SH-SY5Y (cell line): Measurements from ENCODE around the gene SNX9.

Source experiments
- GATA2 ChIP-seq: IDR thresholded peaks from 2 replicates; pipeline ENCODE4 v1.6.1; 2011; ENCODE audit warnings: mild to moderate bottlenecking, low read depth, low read length
- GATA3 ChIP-seq: IDR thresholded peaks from 2 replicates; pipeline ENCODE4 v1.6.1; 2011; ENCODE audit warnings: low read depth, mild to moderate bottlenecking, low read length, moderate library complexity

SNX9 gene

DNA sequence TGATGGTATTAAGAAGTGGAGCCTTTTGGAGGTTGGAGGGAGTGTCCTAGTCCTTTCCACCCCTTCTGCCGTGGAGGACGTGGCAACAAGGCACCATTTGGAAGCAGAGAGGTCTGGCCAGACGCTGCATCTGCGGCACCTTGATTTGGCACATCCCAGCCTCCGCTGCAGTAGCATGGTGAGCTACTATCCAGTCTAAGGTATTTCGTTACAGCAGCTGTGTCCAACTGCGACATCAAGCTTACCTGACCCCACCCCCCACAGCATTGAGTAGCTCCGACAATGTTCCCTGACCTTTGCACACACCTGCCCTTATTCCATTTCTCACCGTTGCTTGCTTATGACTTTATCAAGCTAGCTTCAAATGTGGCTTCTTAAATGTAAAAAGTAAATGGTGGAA, 128.8 kb downstream of the SNX9 start:
- TF ChIP-seq GATA3 (no peak), GATA2 (no peak)

DNA sequence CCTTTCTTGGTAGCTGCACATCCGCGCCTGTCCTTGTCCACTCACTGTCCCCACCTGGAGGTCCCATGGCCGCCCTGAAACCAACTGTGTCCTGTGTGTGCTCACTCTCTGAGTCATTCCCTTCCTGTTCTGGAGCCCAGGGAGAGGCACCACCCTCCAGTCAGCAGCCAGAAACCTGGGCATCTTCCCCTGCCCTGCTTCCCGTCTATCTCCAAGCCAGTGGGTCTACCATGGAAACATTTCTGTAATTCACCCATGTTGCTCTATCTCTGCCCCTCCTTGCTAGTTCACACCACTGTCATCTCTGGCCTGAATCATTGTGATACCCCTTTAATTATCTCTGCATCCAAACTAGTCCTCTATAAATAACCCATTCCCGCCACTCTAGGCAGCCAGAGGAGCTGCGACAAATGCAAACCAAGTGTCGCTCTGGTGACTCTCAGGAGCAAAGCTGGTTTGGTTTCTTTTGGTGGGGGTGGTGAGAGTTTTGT, 129.9 kb downstream of the SNX9 start:
- no peak for TF ChIP-seq GATA3
- no peak for TF ChIP-seq GATA2

DNA sequence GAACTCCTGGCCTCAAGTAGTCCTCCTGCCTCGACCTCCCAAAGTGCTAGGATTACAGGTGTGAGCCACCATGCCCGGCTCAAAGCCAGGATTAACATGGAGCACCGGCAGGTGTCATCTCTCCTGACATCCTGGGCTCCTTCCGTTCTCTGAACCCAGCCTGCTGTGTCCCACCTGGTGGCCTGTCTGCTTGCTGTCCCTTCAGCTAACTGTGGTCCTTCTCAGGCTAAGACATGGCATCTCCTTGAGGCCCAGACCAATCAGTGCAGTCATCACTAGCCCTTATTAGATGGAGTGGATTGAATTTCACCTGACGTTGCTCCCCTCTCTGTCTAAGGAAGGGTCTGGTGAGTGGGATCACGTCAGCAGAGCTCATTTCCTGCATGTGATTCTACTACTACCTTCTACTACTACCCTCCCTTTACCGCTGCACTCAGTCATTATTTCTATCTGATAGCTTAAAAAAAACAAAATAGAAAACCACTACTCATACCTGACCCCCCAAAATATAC, 130.6 kb downstream of the SNX9 start:
- TF ChIP-seq GATA3: no peak
- no peak for TF ChIP-seq GATA2

DNA sequence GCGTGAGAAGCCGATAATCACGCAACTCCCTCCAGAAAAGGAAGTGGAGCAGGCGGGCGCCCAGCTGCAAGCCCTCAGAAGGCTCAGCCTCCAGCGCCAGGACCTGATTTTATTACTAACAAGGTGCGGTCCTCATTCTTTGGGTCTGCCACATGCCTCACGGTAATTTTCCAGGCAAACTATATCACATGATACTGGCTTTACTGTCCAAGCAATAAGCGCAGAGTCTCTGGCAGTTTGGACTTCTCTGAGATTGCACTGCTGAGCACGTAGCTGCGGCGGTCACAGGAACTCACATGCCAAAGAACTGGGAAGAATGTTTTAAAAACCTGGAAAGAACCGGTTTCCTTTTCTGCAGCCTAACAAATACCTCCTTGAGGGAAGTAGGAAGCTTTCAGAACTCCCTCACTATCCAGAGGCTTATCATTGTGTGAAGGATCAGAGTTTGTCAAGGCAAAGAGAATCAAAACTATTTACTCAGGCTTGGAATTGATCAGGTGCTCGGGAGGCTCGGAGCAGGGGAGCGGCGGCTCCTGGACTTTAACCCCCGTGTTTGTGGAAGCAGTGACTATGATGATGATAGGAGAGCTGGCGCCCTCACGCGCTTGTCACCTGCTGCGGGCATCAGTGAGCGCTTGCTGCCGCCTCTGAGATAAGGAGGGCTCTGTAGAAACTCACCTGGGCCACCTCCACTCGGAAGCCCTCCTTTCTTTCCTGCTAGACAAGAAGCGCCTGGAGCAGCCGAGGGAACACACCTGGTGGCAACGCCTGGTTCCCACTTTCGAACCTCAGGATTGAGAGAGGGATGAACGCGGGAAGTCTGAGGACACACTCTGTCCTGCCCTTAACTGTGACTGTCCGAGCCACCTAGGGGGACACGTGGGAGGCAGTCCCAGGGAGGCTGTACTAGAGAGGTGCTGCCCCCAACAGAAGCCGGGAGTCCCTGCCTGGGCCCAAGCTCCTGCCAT, 131.4 kb downstream of the SNX9 start:
- TF ChIP-seq GATA3: no peak

DNA sequence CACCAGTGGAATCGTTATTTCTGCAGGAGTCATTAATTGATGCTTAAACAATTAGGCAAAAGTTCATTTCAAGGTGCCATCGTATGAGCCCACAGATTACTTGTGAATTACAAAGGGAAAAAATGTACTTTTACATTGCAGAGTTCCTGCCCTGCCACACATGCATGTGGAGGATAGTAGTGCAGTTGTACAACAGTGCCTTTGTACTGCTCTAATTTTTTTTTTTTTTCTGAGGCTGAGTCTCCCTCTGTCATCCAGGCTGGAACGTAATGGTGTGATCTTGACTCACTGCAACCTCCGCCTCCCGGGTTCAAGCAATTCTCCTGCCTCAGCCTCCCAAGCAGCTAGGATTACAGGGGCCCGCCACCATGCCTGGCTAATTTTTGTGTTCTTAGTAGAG, 132.6 kb downstream of the SNX9 start:
- TF ChIP-seq GATA2 (no peak), GATA3 (no peak)

DNA sequence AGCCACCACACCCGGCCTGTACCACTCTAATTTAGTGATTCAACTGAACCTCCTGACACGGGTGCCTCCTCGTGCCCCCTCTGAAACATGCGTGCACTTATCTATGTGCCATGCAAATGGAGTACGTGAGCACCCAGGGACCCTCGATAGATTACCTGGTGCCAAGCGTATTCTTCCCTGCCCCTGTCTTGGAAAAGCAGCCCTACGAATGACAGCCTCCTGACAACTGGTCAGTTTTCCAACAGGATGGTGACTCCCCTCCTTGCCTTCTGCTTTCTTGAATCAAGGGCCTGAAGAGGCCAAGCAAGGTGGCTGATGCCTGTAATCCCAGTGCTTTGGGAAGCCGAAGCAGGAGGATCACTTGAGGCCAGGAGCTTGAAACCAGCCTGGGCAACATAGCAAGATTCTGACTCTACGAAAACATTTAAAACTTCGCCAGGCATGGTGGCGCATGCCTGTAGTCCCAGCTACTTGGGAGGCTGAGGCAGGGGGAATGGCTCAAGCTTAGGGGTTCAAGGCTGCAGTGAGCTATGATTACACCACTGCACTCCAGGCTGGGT, 133.2 kb downstream of the SNX9 start:
- no peak for TF ChIP-seq GATA3
- TF ChIP-seq GATA2: no peak

DNA sequence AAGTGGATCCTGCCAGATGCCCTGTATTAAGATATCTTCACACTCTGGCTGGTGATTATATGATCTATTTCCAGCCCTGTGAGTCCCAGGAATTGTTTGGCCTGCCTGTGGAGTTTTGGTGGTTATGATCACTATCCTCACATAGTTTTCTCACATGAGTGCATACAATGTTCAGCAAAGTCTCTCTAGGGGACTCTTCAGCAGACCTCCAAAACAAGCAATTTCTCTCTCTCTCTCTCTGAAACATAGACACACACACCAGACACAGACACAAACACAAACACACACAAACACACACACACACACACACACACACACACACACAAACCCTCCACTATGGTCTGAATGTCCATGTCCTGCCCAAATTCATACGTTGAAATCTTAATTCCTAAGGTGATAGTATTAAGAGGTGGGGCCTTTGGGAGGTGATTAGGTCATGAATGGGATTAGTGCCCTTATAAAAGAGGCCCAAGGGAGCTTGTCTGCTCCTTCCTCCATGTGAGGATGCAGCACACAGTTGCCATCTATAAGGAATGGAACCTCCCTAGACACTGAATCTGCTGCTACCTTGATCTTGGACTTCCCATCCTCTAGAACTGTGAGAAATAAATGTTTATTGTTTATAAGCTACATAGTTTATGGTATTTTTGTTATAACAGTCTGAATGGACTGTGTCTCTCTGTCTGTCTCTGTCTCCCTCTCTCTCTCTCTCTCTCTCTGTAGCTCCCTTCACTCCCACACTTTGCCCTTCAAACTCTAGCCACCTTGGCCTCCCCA, 136.6 kb downstream of the SNX9 start:
- no peak for TF ChIP-seq GATA2
- no peak for TF ChIP-seq GATA3

DNA sequence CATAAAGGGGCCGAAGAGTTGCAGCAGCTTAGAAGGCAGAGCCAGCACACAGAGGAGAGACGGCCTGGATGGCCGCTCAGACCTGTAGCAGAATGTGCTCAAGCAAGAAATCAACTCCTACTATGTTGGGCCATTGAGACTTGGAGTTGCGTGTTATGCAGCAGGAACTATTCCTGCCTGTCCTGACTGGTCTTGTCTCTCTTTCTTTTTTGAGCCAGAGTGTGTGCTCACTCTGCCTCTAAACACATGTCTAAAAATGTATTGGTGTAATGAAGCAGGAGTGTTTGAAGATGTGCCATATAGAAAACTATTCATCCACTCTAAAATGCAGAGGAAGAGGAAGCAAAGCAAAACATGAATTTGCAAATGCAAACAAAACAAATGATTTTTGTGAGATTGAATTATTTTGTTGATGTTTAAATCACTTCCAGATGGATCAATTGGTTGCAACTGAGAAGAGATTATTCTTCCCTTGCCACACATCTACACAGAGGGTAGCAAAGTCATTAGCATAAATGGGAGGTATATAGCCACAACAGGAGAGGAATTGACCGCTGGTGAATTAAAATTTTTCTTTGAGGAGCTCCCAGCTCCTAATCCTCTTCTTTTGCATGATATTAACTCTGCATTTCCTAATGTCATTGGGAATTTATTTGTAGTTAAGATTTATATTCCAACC, 138.2 kb downstream of the SNX9 start:
- TF ChIP-seq GATA3 (no peak), GATA2 (no peak)

DNA sequence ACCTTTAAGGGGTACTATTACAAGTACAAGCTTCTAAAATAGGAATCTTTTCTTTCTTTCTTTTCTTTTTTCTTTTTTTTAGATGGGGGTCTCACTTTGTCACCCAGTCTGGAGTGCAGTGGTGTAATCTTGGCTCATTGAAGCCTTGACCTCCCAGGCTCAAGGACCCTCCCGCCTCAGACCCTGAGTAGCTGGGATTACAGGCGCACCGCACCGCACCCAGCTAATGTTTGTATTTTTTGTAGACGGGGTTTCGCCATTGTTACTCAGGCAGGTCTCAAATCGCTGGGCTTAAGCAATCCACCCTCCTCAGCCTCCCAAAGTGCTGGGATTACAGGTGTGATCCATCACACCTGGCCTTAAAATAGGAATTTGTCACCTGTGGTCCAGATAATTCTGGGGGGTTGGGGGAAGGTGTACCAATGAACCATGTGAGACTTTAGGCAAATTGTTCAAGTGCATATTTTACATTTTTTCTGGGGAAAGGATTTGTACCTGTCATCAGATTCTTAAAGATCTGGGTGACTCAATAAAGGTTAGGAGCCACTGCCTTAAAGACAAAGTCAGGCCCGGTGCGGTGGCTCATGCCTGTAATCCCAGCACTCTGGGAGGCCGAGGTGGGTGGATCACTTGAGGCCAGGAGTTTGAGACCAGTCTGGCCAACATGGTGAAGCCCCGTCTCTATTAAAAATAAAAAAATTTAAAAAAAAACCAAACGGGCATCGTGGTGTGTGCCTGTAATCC, 139.0 kb downstream of the SNX9 start:
- TF ChIP-seq GATA3 (no peak), GATA2 (no peak)

DNA sequence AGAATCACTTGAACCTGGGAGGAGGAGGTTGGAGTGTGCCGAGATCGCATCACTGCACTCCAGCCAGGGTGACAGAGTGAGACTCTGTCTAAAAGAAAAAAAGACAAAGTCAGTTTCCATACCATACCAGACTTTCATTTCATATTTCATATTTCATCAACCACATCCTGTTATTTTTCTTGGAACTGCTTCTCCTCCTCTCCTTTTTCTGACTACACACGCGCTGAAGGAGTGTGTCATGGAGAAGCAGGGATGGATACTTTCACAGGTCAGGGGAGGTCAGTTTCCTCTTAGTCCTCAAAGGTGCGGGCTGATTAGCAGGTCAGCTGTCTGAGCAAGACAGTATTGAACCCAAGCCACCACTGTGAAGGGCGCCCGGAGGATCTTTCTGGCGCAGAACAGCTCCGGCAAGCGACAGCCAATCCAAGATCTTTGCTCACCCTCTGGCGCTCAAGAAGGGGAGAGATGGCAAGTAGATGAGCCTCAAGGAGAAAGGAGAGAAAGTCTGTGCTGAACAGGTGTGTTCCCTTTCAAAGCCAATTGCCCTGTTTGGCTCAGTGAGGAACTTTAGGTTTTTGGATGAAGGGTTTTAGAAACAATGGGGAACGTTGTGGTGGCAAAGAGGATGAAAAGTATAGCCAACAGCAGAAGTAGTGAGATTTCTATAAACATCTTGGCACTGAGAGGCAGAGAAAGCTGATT, 139.7 kb downstream of the SNX9 start:
- TF ChIP-seq GATA2 (no peak), GATA3 (no peak)

DNA sequence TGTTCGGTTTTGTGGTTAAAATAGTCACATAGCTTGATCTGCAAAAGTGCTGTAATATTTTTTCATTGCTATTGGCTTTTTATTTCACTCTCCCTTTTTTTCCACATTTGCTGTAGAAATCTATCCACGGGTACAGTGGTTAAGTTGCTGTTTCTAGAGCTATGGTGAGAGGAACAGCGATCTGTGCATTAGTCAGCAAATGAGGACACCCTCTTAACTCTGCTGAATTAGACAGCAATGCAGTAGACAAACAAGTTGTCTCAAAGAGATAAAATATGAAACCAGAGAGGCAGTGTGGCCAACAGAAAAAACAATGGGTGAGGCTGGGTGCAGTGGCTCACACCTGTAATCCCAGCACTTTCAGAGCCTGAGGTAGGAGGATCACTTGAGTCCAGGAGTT, 141.1 kb downstream of the SNX9 start:
- TF ChIP-seq GATA2: no peak

DNA sequence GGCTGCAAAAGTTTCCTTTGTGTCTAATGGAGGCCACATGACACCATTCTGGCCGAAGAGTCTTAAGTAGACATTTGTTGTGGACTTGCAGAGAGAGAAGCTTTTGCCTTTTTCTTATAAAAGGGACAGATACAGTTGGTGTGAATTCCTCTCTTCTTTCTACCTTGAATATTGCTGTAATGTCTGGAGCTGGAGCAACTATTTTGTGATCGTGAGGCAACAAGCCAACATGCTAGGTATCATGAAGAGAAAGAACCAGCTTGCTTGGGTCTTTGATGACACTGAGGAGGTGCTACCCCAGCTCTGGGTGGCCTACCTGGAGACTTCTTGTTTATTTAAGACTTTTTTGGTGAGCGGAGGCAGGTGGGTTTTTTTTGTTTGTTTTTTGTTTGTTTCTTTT, 142.3 kb downstream of the SNX9 start:
- TF ChIP-seq GATA2 (no peak), GATA3 (no peak)

DNA sequence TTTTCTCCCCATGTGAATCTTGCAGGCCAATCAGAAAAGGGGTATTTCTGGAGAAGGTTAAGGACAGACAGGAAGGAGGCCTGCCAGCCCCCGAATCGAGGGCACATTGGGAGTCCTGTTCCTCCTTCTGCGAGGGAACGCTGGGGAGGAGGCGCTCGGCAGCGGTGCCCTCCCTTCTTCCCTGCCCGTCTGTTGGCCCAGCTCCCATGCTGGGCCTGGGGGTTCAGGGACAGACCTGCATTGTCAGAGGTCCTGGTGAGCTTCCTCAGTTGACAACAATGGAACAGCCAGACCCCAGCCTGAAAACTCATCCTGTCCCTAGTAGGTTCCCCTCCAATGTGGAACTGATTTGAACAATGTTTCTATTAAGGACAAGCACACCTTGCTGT, 143.5 kb downstream of the SNX9 start:
- TF ChIP-seq GATA3: no peak
- TF ChIP-seq GATA2: no peak
